PFSK-1 (cell line): Measurements from ENCODE around the gene GATA1.
A peak's percentile ranks its signal among the peaks of the same experiment; 100 is the strongest.

Source experiments
- POLR2AphosphoS5 ChIP-seq: IDR thresholded peaks from 2 replicates; pipeline ENCODE4 v1.6.1; 2012; ENCODE audit warnings: low read depth, mild to moderate bottlenecking, control low read depth, low read length, moderate library complexity
- REST ChIP-seq, 2 experiments: IDR thresholded peaks; 2 replicates each; pipeline versions ENCODE4 v1.6.1 to v1.8.0; 2011 to 2012; ENCODE audit warnings: low read depth in 2 of 2, low read length in 2 of 2, control low read depth in 1 of 2, inconsistent platforms in 1 of 2, mild to moderate bottlenecking in 1 of 2, moderate library complexity in 1 of 2; ENCODE audit not compliant: insufficient read depth in 1 of 2
- SIN3A ChIP-seq: IDR thresholded peaks from 2 replicates; pipeline ENCODE4 v1.6.1; 2012; ENCODE audit warnings: mild to moderate bottlenecking, low read length, moderate library complexity, borderline replicate concordance; ENCODE audit not compliant: insufficient read depth
- TAF1 ChIP-seq: IDR thresholded peaks from 2 replicates; pipeline ENCODE4 v1.6.1; 2012; ENCODE audit warnings: low read length, control low read depth, borderline replicate concordance; ENCODE audit not compliant: insufficient read depth

- TF ChIP-seq POLR2AphosphoS5 (peak; percentile 72; the same call in 1 of the 2 replicates), SIN3A (no peak), TAF1 (no peak), REST (IDR thresholded peaks at IDR 0.05; ENCODE audit: insufficient read depth in 1 of 2, low read depth in 2 of 2, low read length in 2 of 2) (no peak)
Observed at GRCh38 chrX:48802089-48802904, 15.9 kb downstream of the GATA1 start.
